GM10266 (cell line): ENCODE results near the gene GARIN3.

ENCODE experiments used
- DNase-seq: peaks from one replicate; pipeline ENCODE4 v3.0.0; 2012; ENCODE audit errors: extremely low spot score
- TF ChIP-seq, protein P1 (sequence below): IDR thresholded peaks from 2 replicates; pipeline ENCODE4 v1.5.1; 2012; ENCODE audit warnings: mild to moderate bottlenecking, low read depth; ENCODE audit not compliant: control insufficient read depth, insufficient read depth; ENCODE audit errors: missing control alignments

The GARIN3 gene

DNA sequence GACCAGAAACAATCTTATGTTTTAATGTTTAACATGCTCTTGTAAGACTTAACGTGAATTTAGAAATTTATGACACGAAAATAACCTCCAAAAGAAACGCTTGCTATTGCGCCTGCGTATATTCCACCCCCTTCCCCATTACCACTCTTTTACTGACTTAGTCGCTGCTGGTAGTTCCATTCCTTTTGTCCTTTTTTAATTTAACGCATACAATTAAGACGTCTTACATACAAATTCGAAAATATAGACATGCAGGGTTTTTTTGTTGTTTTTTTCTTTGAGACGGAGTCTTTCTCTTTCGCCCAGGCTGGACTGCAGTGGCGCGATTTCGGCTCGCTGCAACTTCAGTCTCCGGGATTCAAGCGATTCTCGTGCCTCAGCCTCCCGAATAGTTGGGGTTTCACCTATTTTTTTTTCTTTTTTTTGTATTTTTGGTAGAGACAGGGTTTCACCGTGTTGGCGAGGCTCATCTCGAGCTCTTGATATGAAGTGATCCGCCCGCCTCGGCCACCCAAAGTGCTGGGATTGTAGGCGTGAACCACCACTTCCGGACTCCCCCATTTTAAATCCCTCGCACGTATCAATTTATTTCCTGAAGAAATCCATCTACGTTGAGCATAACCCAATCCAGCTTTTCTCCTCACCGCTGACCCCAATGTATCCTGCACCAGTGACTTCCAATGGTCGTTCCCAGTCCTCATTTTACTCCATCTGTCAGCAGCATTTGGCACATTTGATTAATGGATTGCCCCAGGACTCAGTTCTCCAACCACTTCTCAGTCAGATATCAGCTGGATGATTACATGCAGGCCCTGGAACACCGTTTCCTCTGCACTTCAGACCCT is 22.7 kb downstream of the GARIN3 start:
- TF ChIP-seq, protein P1, sequence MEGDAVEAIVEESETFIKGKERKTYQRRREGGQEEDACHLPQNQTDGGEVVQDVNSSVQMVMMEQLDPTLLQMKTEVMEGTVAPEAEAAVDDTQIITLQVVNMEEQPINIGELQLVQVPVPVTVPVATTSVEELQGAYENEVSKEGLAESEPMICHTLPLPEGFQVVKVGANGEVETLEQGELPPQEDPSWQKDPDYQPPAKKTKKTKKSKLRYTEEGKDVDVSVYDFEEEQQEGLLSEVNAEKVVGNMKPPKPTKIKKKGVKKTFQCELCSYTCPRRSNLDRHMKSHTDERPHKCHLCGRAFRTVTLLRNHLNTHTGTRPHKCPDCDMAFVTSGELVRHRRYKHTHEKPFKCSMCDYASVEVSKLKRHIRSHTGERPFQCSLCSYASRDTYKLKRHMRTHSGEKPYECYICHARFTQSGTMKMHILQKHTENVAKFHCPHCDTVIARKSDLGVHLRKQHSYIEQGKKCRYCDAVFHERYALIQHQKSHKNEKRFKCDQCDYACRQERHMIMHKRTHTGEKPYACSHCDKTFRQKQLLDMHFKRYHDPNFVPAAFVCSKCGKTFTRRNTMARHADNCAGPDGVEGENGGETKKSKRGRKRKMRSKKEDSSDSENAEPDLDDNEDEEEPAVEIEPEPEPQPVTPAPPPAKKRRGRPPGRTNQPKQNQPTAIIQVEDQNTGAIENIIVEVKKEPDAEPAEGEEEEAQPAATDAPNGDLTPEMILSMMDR, result no peak
- peak; percentile 53 for DNase-seq

DNA sequence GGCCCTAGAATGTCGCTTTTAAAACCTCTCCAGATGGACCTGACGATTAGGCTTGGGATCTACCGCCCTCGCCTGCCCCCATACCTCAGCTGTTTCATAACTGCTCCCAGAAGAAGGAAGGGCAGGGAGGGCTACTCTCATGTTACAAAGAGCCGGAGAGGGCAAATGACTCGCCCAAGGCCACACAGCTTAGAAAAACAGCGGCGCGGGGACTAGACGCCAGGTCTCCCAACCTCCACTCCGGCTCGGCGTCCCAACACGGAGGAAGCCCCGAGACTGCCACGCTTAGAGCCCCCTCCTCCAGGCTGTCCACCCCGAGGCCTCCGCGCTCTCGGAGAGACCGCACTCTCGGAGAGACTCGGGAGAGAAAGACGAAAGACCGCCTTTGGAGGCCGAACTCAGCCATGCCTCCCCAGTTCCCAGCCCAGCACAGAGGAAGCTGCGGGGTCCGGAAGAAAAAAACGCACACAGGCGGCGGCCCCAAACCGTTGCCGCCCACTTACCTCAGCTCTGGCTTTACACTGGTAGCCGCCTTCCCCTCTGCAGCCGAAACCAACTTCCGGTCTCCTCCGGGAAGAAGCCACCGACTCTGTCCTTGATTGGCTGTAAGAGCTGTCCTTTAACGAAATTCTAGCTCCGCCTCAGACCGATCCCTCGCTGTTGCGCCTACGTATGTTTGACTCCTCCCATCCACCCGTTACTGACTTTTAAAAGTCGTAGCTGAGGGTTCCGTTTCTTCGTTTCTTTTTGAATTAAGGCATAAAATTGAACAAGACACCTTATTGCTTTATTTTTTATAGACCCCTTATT is 23.5 kb downstream of the GARIN3 start, which contains the start of gene MED7:
MED7 (minus strand) TSS at position 549 of the 810 bp plus-strand sequence. CDS start 3,434 bp downstream, outside the sequence.
- DNase-seq, result peak; percentile 91
- TF ChIP-seq, protein P1, result no peak

DNA sequence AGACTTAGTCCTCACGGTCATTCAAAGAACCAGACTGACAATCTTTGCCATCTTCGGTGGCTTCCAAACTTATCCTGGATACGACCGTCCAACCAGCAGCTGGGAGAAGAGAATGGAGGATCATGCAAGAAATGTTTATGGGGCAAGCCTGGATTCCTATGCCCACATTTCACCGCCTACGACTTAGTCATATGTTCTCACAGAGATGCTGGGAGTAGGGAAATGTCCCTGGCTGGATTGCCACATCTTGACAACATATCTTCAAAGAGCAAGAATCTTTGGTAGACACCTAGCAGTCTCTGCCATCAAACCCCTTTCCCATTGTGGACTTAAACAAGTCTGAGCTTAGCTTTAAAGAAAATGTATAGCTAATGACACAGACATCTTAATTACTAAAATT is 28.4 kb downstream of the GARIN3 start:
- DNase-seq, result no peak
- TF ChIP-seq, protein P1, result no peak

DNA sequence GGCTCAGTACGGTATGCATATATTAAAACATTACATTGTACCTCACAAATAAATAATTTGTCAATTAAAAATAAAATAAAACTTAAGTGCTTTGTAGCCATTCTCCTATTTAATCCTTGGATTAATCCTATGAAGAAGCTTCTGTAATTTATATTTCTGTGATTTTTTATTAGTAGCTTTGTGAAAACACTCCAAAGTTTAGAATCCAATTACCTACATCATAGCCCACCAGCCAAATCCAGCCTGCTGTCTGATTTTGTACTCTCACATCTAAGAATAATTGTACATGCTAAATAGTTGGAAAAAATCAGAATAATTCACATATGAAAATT is 33.8 kb downstream of the GARIN3 start:
- DNase-seq, result no peak
- TF ChIP-seq, protein P1, result no peak

DNA sequence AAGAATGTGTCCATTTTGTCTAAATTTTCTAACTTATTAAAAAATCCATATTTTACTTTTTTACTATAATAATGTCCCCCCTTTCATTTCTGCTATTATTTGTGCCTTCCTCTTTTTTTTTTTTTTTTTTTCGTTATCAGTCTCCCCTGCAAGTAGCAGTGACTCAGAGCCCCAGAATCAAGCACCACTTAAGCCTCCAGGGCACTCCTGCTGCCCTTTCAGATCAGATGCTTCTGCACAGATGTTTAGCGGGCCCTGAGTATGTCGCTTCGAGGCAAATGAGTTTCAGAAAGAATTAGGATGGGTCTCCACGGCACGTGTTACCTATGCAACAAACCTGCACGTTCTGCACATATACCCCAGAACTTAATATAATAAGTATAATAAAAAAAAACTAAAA is 35.1 kb downstream of the GARIN3 start:
- DNase-seq, result no peak
- TF ChIP-seq, protein P1, result no peak

DNA sequence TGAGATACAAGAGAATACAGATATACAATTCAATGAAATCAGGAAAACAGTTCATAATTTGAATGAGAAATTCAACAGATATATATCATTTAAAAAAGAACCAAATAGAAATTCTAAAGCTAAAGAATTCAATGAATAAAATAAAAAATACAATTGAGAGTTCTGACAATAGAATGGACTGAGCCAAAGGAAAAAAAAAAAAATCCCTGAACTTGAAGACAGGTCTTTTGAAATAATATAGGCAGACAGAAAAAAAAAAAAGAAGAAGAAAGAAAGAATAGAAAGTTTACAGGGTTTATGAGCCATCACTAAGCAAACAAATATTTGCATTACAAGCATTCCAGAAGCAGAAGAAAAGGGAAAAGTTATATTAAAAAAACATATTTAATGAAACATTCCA is 44.4 kb downstream of the GARIN3 start:
- TF ChIP-seq, protein P1, result no peak
- DNase-seq, result no peak

DNA sequence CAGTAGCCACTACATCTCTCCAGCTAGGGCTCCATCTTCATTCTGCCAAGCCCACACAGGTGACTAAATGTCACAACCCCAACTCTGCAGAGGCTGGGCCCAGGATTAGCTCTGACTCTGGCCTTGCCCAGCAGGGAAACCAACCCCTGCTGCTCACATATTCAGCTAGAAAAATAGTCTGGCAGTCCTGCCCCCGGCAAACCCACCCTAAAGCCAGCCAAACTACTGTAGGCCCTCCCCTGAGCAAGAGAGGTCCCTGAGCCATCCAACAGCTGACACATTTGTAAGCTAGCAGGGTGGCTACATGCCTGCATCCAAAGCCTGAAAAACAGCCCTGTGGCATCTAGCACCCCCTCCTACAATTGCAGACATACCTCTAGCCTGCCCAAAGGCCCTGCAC is 46.0 kb downstream of the GARIN3 start:
- no peak for DNase-seq
- TF ChIP-seq, protein P1, result no peak
